Stimulated activated CD4-positive, alpha-beta T cell treated with anti-CD3 and anti-CD28 coated beads, Interleukin-12 subunit alpha, Interleukin-12 subunit beta, amount 100 ng/mL, for 48 hours (primary cell): ENCODE measurements around the gene WIPI1.
"Not testable (repeated sequence)": the region's sequence is repeated elsewhere in the genome, so short reads cannot be mapped to it uniquely, and the experiment has no call there.

Experiments
- DNase-seq, 3 donors: peaks; one replicate each; pipeline ENCODE4 v3.0.0-alpha.2; 2020; ENCODE audit warnings: low read depth in 2 of 3, low spot score in 1 of 3

The WIPI1 gene

DNA sequence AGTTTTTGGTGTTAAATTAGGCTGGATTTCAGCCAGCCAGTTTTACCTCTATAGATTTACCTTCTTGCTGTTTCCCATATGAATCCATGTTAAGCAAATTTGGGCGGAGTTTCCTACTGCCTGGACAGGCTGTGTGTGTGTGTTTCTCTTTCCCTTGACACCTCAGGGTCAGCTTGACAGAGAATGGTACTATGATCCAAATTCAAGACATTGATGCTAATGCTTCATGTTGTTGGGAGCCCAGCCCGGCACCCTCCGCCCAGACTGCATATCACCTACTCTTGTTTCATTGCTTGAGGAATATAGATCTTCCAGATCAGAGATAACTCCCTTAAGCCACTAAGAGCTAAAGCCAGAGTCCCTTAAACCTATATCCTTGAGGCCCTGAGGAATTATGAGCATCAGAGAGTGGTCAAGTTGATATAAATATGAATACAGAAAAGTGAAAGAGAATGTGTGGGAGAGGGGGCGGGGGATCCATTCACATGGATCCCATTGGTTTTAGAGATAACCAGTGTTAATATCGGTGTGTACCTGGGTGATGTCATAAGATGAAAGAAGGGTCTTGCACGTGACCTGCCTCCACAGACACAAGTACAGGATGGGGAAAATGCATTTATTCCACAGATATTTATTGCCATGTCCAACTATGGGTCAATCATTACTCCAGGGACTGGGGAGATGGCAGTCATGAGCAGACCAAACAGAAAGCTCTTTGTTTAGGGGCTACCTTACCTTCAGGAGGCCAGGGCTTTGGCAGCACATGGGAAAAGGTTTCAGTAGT is 69.7 kb downstream of the WIPI1 start:
- DNase-seq: no peak

- DNase-seq: no peak
These were observed 71.6 kb downstream of the WIPI1 start for GRCh38 chr17:68385490-68386215.

DNA sequence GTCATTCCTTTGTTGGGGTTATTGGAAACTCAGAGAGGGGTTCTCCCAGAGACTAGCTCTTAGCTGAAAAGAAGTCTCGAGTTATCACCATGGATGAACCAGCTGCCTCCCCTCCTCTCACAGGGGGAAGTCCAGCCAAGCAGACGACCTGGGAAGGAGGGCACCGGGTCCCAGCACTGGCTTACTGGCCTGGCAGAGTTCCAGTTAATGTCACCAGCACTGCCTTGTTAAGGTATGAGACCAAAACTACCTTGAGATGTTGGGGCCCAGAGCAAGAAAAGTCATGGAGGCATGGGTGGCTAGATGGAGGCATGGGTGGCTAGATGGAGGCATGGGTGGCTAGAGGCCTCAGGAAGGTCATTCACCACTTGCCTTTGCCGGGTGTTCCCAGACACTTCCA is 72.4 kb downstream of the WIPI1 start:
- no peak for DNase-seq

DNA sequence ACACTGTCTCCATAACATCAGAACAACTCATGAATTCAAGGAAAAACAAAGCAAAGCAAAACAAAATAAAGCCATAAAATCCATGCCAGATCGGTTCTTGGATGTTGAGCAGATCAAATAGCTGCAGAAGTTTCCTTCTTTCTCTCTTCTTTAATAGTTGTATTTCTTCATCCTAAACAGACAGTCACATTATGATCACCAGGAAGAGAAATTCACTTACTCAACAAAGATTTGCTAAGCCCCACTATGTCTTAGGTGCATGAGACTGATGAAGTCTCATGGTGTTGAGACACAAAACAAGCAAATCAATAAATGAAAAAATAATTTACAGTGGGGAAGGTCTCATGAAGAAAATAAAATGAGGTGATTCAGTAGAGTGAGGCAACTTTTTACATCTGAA is 72.8 kb downstream of the WIPI1 start:
- DNase-seq: no peak

GRCh38 chr17:68383443-68384321 is 73.6 kb downstream of the WIPI1 start:
- no peak for DNase-seq

GRCh38 chr17:68383120-68383442 is 74.2 kb downstream of the WIPI1 start:
- DNase-seq: no peak

- no peak for DNase-seq
These were observed 74.7 kb downstream of the WIPI1 start for GRCh38 chr17:68382582-68383085.

DNA sequence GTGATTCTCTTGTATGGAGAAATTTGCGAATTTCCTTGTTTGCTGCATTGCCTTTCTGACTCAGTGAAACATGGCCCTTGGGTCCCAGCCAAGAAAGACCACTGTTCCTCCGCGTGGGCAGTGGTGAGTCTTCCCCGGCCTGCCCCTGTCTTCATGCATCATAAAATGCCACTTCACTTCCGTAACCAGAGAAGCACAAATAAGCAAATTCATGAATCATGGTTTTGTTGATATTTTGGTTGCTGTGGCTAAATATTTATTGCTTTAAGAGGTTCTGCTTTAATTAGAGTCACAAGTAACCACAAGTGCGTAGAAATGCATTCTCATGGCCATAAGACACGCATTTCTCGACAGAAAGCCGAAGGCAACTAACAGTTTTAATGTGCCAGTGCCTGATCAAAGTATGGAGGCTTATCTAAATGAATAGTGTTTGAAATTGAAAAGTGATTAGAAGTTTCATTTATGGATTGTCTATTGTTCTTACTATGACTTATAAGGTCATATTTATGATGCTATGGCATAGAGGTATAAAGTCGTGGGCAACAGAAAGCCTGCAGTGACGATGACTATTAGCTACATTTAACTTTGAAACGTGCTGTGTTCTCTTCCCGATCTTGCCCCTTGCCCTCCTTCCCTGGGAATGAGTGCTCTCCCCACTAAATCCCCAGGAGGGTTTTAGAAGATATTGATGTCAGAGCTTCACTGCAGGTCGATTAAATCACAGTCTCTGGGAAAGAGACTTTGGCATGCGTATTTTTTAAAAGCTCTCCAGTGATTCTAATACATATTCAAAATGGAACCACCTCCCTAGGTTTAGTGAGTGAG is 76.0 kb downstream of the WIPI1 start:
- DNase-seq: no peak

DNA sequence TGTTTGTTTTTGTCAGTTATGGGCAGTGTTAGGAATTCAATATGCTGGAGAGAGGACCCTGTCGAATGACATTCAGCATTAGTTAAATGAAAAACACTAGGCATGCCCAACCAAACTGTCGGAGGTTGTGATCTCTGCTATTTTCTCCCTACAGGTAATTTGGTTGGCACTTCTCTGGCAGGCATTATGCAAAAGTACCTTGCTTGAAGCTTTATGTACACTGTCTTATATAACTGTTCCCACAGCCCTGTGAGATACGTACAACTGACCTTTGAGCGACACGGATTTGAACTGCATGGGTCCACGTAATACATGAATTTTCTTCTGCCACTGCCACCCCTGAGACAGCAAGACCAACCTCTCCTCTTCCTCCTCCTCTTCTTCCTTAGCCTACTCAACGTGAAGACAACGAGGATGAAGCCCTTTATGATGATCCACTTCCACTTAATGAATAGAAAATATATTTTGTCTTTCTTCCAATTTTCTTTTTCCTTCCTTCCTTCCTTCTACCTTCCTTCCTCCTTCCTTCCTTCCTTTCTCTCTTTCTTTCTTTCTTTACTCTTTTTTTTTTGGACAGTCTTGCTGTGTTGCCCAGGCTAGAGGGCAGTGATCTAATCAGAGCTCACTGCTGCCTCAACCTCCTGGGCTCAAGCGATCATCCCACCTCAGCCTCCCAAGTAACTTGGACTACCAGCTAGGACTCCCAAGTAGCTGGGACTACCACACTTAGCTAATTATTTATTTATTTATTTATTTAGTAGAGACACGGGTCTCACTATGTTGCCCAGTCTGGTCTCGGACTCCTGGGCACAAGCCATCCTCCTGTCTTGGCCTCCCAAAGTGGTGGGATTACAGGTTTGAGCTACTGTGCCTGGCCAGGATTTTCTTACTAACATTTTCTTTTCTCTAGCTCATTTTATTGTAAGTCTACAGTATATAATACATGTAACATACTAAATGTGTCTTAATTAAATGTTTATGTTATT is 77.3 kb downstream of the WIPI1 start:
- no peak for DNase-seq

DNA sequence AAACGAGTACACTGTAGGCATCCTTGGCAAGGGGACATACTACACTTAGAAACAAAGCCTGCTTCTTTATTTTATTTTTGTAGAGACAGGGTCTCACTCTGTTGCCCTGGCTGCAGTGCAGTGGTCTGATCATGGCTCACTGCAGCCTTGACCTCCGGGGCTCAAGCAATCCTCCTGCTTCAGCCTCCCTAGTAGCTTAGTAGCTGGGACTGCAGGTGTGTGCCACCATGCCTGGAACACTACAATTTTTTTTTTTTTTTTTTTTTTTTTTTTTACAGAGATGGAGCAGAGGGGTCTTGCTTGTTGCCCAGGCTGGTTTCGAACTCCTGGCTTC is 78.2 kb downstream of the WIPI1 start:
- DNase-seq: no peak

DNA sequence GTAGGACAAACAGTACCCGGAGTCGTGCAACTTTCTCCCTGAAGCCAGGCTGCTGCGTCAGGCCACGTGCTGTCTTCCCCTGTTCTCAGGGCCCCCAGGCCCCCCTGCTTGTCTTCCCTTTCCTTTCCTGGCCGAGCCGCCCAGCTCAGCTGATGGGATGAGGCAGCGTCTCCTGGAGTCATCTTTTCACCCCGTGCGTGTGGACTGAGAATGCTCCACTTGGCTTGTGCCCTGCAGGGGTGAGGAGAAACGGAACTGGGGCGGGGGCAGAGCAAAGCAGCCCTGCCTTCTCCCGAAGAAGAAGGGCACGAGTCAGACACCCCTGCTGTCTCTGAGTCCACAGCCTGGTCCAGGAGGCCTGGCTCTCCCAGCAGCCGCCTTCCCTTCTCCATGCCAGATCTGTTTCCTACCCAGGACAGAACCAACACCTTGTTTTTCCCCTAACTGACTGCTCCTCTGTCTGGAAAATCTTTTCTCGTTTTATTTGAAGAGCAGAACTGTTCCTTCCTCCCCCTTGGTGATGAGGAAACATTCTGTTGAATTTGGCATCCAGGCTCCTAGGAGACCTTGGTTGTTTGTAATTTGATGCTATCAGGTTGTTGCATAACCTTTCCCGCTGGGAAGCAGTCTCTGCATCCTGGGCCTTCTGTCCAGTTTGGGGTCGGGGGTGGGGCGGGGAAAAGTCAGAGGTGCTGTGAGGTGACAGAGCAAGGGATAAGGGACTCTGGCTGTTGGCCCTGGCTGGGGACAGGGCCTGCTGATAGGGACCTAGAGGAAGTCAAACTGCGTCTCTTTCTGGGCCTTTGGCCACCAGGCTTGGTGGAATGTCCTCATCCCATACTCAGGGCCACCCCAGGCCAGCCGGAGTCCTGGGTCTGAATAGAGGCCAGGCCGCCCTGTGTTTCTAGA is 78.8 kb downstream of the WIPI1 start:
- DNase-seq: no peak

- DNase-seq: no peak
These were observed 79.5 kb downstream of the WIPI1 start for GRCh38 chr17:68377771-68378267.

- DNase-seq: not testable (repeated sequence)
These were observed 81.1 kb downstream of the WIPI1 start for GRCh38 chr17:68376178-68376577.

DNA sequence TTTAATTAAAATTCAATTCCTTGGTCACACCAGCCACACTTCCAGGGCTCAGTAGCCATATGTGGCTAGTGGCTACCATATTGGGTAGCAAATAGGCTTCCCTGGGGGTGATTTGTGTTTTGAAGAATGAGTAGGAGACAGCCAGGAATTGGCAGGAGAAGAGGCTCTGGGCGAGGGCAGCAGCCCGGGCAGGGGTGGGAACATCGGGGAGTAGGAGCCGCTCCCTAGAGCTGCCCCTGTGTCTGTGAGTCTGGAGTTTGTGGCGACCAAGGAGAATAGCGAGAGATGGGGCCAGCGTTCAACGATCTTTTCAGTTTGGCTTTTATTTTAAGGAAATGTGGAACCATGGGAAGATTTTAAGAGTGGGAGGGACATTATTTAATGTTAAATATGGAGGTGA is 81.7 kb downstream of the WIPI1 start:
- no peak for DNase-seq
